Body of pancreas (tissue), 4 donors: Measurements from ENCODE around the gene EPG5.

Experiments
- CTCF ChIP-seq, 7 experiments: fragments of 450-650 bp in 4 of 7; fragments of 200-600 bp in 3 of 7; sonication (generic) in 3 of 7; IDR thresholded peaks; one replicate each; pipeline ENCODE4 v1.5.1; 2016 to 2019; ENCODE audit warnings: antibody characterized with exemption in 7 of 7
- POLR2A ChIP-seq, 3 donors: fragments of 450-650 bp; IDR thresholded peaks; one replicate each; pipeline ENCODE4 v1.6.1; 2016; ENCODE audit warnings: antibody characterized with exemption in 3 of 3, mild to moderate bottlenecking in 2 of 3

DNA sequence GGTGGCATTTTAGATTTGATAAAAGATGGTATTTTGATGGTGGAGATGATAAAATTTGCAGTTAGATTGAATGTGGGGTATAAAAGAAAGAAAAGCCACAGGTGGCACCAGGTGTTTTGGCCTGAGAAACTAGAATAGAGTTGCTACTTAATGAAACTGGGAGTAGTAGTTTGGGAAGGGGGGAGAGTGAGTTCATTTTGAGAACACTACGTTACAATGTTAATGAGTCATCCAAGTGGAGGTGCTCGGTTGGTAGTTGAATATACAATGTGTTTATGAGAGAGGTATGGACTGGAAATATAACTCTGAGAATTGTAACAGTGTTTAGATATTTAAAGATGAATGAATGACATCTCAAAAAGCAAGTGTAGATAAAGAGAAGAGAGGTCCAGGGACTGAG is 26.4 kb downstream of the EPG5 start:
- no peak for TF ChIP-seq POLR2A (IDR thresholded peaks at IDR 0.05)
- TF ChIP-seq CTCF (IDR thresholded peaks at IDR 0.05): no peak
